Hematopoietic multipotent progenitor cell (in vitro differentiated cells): ENCODE measurements around the gene RBP3. TPM values are rescaled to one million over a fixed set of nuclear protein-coding genes. Genes with fewer than 3 reads are reported as not detected.

ENCODE experiments used
- DNase-seq, 3 donors: peaks; one replicate each; pipeline ENCODE4 v3.0.0-alpha.2; 2011 to 2015; ENCODE audit warnings: low read depth in 2 of 3, low spot score in 2 of 3
- total RNA-seq: library from RNA; depleted of rRNA; stranded (reverse); fragments of >200 nt; gene quantifications from one replicate; pipeline ENCODE4 v1.2.3, GENCODE V29; 2012

RBP3 gene
- total RNA-seq, 1 donor, result not detected

GRCh38 chr10:47317251-47317650 is 30.9 kb upstream of the RBP3 start:
- DNase-seq, result no peak

- DNase-seq, result no peak
These were observed 29.5 kb upstream of the RBP3 start for GRCh38 chr10:47318706-47319105.

- DNase-seq, result no peak
These were observed 28.4 kb upstream of the RBP3 start for GRCh38 chr10:47319784-47320183.

GRCh38 chr10:47320812-47321211 is 27.4 kb upstream of the RBP3 start:
- DNase-seq, result no peak

GRCh38 chr10:47321521-47322195 is 26.5 kb upstream of the RBP3 start:
- no peak for DNase-seq

- DNase-seq, result no peak
These were observed 25.7 kb upstream of the RBP3 start, which contains the start of gene GDF2 for GRCh38 chr10:47322300-47323061. Gene GDF2 (plus strand): TSS chr10:47322454. CDS start chr10:47322669, 215 bp downstream.

- no peak for DNase-seq
These were observed 25.1 kb upstream of the RBP3 start for GRCh38 chr10:47323087-47323486.

GRCh38 chr10:47323636-47324296 is 24.4 kb upstream of the RBP3 start:
- no peak for DNase-seq

- DNase-seq, result no peak
These were observed 22.6 kb upstream of the RBP3 start for GRCh38 chr10:47325303-47326291.

GRCh38 chr10:47326306-47326926 is 21.7 kb upstream of the RBP3 start:
- DNase-seq, result no peak

GRCh38 chr10:47326927-47327330 is 21.2 kb upstream of the RBP3 start:
- DNase-seq, result no peak

- no peak for DNase-seq
These were observed 18.3 kb upstream of the RBP3 start for GRCh38 chr10:47329855-47330254.

GRCh38 chr10:47330366-47330765 is 17.8 kb upstream of the RBP3 start:
- DNase-seq, result no peak

- no peak for DNase-seq
These were observed 17.4 kb upstream of the RBP3 start for GRCh38 chr10:47330804-47331203.

GRCh38 chr10:47331491-47331890 is 16.7 kb upstream of the RBP3 start:
- DNase-seq, result no peak

GRCh38 chr10:47331954-47332353 is 16.2 kb upstream of the RBP3 start:
- DNase-seq, result no peak

GRCh38 chr10:47332371-47332770 is 15.8 kb upstream of the RBP3 start:
- DNase-seq, result no peak

GRCh38 chr10:47332946-47333345 is 15.2 kb upstream of the RBP3 start:
- DNase-seq, result no peak

- no peak for DNase-seq
These were observed 14.6 kb upstream of the RBP3 start for GRCh38 chr10:47333532-47333931.
